Stimulated activated CD4-positive, alpha-beta T cell treated with anti-CD3 and anti-CD28 coated beads, Interleukin-2, amount 100 ng/mL, for 24 hours (primary cell): ENCODE measurements around the gene BCAR3.

Experiments used
- DNase-seq, 2 donors: peaks; one replicate each; pipeline ENCODE4 v3.0.0-alpha.2; 2020

BCAR3 gene

DNA sequence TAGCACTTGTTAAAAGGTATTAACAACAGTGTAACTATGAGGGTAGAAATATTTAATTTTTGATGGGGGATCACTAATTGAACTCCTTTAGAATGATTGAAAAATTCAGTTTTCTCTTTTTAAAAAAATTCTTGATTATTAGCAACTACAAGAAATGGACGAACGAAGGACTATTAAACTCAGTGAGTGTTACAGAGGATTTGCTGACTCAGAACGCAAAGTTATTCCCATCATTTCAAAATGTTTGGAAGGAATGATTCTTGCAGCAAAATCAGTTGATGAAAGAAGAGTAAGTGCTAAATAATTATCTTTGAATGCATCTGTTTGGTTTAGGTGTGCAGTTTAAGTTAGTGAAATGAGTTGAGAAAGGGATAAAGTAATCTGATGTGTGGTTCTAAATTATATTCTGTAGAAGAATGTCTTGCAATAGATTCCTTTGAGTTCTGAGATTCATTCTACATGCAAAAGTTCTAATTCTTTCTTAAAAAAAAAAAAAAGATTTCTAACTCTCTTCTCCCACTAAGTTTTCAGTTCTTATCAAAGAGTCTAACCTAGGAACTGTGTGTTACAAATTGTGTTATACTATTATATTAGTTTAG, 148.8 kb downstream of the BCAR3 start:
- DNase-seq: no peak

DNA sequence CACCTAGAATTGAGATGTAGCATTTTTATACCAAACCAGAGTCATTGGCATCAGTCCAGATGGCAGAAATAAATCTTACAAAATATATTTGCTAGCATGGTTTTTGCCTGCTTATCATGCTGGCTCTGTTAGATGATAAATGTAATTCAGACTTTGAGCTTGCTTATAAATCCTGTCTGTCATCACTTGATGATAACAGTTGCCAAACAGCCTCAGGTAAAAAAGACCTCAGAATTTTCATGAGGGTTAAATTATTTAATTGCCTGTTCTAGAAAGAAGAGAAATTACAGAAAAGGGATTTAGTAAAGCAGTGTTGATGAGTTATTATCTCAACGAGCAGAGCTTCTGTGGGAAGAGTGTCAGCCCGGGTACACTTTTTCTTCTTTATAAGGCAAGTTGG, 150.4 kb downstream of the BCAR3 start:
- no peak for DNase-seq

DNA sequence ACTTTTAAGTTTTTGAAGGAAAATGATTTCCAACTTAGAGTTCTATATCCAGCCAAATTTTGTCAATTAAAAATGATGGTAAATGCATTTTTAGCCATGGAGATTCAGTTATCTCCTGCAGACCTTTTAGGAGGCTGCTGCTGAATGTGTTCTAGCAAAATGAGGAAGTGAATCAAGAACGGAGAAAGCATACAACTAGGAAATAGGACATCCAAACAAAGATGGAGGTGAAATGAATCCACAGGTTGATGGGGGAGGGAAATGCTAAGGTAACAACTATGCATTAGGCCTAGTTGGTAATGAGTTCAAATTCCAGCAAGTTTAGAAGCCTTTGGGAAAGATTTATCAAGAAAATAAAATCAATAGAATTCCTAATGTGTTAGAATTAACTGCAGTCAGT, 153.2 kb downstream of the BCAR3 start:
- DNase-seq: no peak

DNA sequence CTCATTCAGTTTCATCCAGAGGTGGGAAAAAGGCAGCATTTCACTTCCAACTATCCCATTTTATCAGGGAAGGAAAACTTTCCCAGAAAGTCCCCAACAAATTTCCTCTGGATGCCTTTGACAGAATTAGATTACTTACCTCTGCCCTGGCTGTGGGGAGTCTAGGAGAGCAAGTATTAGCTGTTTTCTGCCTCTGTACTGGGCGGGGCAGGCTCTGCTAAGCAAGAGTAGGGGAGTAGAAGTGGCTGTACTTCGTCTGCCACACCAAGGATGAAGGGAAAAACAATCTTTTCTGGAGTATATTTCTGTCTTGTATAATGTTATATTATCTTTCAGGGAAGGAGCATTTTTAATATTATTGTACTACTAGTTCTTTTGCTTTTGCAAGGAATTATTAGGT, 155.2 kb downstream of the BCAR3 start:
- no peak for DNase-seq

DNA sequence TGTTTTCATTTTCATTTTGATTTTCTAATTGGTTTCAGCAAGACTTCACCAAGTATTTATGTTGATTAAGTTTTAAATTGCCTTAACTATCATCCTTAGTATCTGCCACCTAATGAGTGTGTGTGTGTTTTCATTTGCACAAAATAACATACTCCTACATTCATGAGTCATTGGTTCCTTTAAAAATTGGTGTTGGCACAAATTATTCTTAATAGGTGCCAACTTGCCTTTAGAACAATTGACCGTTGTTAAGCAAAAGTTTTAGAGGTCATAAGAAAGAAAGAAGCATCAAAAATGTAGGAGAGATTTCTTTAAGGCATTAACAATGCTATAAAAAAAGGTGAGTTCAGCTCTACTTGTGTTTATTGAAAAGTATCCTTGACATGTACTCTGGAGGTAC, 156.2 kb downstream of the BCAR3 start:
- DNase-seq: no peak

DNA sequence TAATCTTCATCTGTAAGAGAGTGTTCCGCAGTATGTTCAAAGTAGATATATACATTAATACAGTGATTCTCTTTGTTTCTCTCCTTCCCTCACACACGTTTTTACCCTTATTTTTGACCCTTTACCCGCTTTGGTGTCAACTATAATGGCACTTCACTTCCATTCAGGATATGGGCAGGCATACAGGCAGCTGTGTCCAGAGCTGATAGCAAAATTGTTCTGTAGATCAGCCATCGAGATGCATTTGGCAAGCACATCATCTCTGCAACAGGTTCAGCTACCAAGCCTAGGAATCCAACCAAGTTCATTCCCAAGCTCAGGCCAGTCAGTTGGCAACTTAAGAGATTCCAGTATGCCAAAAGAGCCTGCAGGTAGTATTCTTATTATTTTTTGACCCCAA, 158.9 kb downstream of the BCAR3 start:
- DNase-seq: no peak

DNA sequence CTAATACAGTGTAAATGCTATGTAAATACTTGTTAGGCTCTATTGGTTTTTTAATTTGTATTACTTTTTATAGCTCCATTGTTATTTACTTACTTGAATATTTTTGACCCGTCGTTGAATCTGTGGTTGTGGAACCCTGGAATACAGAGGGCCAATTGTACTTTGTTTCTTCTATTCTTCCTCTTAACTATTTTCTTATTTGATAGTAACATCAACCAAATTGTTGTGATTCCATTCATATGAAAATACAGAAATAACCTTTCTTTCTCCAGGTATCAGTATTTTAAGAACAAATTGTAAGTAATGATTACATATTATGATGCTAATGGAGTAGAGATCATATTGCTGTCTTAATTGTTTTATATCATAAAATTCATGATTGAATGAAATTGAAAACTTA, 160.0 kb downstream of the BCAR3 start:
- DNase-seq: no peak

DNA sequence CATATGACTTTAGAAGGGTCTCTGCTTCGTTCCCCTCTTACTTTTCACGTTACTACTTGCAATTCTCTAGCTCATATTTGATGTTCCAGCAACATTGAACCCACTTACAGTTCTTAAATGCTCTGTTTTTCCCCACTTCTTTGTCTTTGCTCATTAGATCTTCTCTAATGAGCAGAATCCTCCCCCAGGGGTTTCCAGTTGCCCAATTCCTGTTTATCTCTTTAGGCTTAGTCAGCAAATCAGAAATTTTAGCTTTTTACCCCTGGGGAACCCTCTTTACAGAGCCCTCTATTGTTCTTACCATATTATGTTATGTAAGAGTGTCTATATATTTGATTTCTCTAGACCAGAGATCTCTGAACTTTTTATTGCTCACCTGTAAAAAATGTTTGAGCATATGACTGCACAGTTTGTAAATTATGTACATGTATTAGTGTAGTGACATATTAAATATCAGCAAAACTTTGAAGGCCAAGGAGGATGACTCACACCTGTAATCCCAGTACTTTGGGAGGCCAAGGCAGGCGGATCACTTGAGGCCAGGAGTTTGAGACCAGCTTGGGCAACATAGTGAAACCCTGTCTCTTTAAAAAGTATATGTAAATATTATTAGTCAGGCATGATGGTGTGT, 162.3 kb downstream of the BCAR3 start:
- no peak for DNase-seq

DNA sequence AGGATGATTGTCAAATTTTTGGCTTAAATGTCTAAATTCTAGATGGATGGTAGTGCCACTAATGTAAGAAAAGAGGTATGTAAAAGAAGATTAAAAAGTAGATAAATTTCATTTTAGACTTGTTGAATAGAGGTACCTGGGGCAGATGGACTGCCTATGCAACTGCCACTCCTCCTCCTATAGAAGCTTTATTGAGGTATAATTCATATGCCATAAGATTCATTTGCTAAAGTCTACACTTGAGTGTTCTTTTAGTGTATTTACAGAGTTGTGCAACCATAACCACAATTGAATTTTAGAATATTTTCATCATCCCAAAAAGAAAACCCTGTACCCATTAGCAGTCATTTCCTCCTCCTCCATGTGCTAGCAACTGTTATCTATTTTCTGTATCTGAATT, 163.1 kb downstream of the BCAR3 start:
- no peak for DNase-seq

DNA sequence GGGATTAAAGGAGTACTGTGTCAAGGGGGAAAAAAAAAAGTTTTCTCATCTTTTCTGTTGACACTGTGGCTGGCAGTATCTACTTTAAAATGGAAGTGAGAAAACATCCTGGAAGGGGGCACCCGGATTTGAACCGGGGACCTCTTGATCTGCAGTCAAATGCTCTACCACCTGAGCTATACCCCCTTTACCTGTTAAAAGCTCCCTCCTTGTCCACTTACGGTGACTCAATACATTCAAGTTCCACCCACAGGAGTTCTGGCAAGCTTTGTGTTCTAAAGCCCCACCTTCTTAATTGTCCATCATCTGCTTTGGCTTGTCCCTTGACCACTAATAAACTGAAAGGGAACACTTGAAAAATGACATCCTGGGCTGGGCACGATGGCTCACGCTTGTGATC, 165.5 kb downstream of the BCAR3 start:
- DNase-seq: peak in 1 of 2 donors; percentile 12
